Uterus (tissue), 4 donors: ENCODE results near the gene PPM1D. TPM values are rescaled to one million over a fixed set of nuclear protein-coding genes. Genes with fewer than 3 reads are reported as not detected.

ENCODE experiments used
- DNase-seq, 2 donors: peaks; one replicate each; pipeline ENCODE4 v3.0.0-alpha.2; 2019 to 2020
- H3K27ac ChIP-seq, 2 donors: fragments of 200-600 bp; sonication (generic); 1 replicate in 1 of 2; 2 replicates in 1 of 2; pipeline ENCODE4 v1.5.1; 2016 to 2018
- H3K27me3 ChIP-seq, 2 donors: fragments of 200-600 bp; sonication (generic); one replicate each; pipeline ENCODE4 v1.5.1; 2018 to 2019; ENCODE audit warnings: control low read depth in 1 of 2
- H3K36me3 ChIP-seq, 2 donors: fragments of 200-600 bp; sonication (generic); one replicate each; pipeline ENCODE4 v1.5.1; 2019; ENCODE audit warnings: control low read depth in 1 of 2
- H3K4me1 ChIP-seq, 2 donors: fragments of 200-600 bp; sonication (generic); one replicate each; pipeline ENCODE4 v1.5.1; 2018 to 2019; ENCODE audit warnings: control low read depth in 1 of 2
- H3K4me3 ChIP-seq, 2 donors: fragments of 200-600 bp; sonication (generic); 1 replicate in 1 of 2; 2 replicates in 1 of 2; pipeline ENCODE4 v1.5.1; 2018 to 2019; ENCODE audit warnings: mild to moderate bottlenecking in 1 of 2
- H3K9me3 ChIP-seq, 2 donors: fragments of 200-600 bp; sonication (generic); one replicate each; pipeline ENCODE4 v1.5.1; 2019; ENCODE audit warnings: control low read depth in 1 of 2
- POLR2A ChIP-seq, 2 donors: fragments of 450-650 bp; IDR thresholded peaks; one replicate each; pipeline ENCODE4 v1.6.1; 2016; ENCODE audit warnings: antibody characterized with exemption in 2 of 2, mild to moderate bottlenecking in 1 of 2, moderate library complexity in 1 of 2
- intact Hi-C: fragments of 100-400 bp; cut with DNase I; formaldehyde crosslinking; loops from one replicate; pipeline ENCODE4 v1.15.1; 2023; ENCODE audit warnings: low total_unique reads
- small RNA-seq: library from RNA; depleted of rRNA; stranded (forward); fragments of <200 nt; gene quantifications from one replicate; pipeline ENCODE3, GENCODE V24; 2016
- total RNA-seq, 4 donors: library from RNA; depleted of rRNA in 3 of 4; stranded (reverse); fragments of >200 nt in 3 of 4; gene quantifications; one replicate each; pipeline versions ENCODE4 v1.1.0 to v1.2.4, GENCODE V29; 2014 to 2023
- TF ChIP-seq, protein P1 (sequence below), 4 experiments: fragments of 200-600 bp in 2 of 4; fragments of 450-650 bp in 2 of 4; sonication (generic) in 2 of 4; IDR thresholded peaks; one replicate each; pipeline ENCODE4 v1.5.1; 2016 to 2019; ENCODE audit warnings: antibody characterized with exemption in 4 of 4, mild to moderate bottlenecking in 2 of 4, moderate library complexity in 1 of 4
- donor health status: DM: yes; HTN: yes; CAD: no.

The PPM1D gene
- total RNA-seq, 4 donors from 2014 or later: 17.2 to 26.1 (median 20.2) TPM

DNA sequence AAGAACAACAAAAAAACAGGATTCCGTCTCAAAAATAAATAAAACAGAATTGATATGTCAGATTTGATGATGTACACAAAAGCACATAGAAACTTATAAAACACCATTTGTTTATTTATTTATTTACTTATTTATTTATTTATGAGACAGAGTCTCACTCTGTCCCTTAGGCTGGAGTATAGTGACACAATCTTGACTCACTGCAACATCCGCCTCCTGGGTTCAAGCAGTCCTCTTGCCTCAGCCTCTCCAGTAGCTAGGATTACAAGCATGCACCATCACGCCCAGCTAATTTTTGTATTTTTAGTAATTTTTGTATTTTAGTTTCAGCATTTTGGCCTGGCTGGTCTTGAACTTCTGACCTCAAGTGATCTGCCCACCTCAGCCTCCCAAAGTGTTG, 99.1 kb downstream of the PPM1D start:
- H3K27me3 ChIP-seq: no peaks in the 10 kb centered on the region
- DNase-seq: no peak
- no peaks in the 10 kb centered on the region for H3K4me1 ChIP-seq
- H3K27ac ChIP-seq: no peak overlapping the region
- no peaks in the 10 kb centered on the region for H3K9me3 ChIP-seq
- intact Hi-C loops: no loop called here
- no peak overlapping the region for H3K4me3 ChIP-seq
- no peaks in the 10 kb centered on the region for H3K36me3 ChIP-seq
- TF ChIP-seq POLR2A (IDR thresholded peaks at IDR 0.05): no peak
- TF ChIP-seq, protein P1, sequence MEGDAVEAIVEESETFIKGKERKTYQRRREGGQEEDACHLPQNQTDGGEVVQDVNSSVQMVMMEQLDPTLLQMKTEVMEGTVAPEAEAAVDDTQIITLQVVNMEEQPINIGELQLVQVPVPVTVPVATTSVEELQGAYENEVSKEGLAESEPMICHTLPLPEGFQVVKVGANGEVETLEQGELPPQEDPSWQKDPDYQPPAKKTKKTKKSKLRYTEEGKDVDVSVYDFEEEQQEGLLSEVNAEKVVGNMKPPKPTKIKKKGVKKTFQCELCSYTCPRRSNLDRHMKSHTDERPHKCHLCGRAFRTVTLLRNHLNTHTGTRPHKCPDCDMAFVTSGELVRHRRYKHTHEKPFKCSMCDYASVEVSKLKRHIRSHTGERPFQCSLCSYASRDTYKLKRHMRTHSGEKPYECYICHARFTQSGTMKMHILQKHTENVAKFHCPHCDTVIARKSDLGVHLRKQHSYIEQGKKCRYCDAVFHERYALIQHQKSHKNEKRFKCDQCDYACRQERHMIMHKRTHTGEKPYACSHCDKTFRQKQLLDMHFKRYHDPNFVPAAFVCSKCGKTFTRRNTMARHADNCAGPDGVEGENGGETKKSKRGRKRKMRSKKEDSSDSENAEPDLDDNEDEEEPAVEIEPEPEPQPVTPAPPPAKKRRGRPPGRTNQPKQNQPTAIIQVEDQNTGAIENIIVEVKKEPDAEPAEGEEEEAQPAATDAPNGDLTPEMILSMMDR (IDR thresholded peaks at IDR 0.05): no peak

DNA sequence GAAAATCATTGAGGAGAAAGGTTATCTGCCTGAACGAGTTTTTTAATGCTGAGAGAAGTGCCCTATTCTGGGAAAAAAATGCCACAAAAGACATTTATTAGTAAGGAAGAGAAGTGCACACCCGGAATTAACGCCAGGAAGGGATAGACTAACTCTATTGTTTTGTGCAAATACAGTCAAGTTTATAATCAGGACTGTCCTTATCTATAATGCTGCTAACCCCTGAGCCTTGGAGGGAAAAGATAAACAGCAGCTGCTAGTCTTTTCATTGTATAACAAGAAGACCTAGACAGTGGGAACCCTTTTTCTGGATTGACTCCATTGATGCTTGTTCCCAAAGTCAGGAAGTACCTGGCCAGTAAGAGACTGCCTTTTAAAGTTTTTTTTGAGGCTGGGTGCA, 104.2 kb downstream of the PPM1D start:
- DNase-seq: no peak
- Histone ChIP-seq H3K4me3 (no peak overlapping the region), H3K27ac (no peak overlapping the region), H3K36me3 (no peaks in the 10 kb centered on the region), H3K9me3 (no peaks in the 10 kb centered on the region), H3K27me3 (no peaks in the 10 kb centered on the region), H3K4me1 (no peaks in the 10 kb centered on the region)
- intact Hi-C loops: no loop called here
- TF ChIP-seq POLR2A (IDR thresholded peaks at IDR 0.05): no peak
- TF ChIP-seq, protein P1 (IDR thresholded peaks at IDR 0.05): no peak

DNA sequence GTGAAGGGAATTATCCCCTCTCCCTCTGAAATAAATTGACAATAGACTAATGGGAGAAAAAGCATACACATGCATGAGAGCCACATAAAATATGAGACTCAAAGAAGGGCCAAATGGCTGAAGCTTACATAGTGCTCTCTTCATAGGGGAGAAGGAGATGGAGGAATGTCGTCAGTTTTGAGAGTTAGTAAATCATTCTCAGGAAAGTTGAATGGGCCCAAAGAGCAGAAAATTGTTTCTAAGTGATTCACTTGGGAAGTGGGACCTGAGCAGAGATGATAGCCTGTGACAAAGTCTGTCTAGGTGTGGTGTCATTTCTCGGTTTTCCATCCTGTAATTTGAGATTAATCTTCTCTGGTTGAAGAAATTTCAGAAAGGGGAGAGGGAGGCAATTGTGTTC, 112.7 kb downstream of the PPM1D start:
- no peak for DNase-seq
- intact Hi-C loops: no loop called here
- no peaks in the 10 kb centered on the region for H3K27me3 ChIP-seq
- no peak overlapping the region for H3K27ac ChIP-seq
- no peaks in the 10 kb centered on the region for H3K36me3 ChIP-seq
- TF ChIP-seq, protein P1 (IDR thresholded peaks at IDR 0.05): no peak
- TF ChIP-seq POLR2A (IDR thresholded peaks at IDR 0.05): no peak
- no peak overlapping the region for H3K4me3 ChIP-seq
- no peaks in the 10 kb centered on the region for H3K9me3 ChIP-seq
- H3K4me1 ChIP-seq: no peaks in the 10 kb centered on the region

DNA sequence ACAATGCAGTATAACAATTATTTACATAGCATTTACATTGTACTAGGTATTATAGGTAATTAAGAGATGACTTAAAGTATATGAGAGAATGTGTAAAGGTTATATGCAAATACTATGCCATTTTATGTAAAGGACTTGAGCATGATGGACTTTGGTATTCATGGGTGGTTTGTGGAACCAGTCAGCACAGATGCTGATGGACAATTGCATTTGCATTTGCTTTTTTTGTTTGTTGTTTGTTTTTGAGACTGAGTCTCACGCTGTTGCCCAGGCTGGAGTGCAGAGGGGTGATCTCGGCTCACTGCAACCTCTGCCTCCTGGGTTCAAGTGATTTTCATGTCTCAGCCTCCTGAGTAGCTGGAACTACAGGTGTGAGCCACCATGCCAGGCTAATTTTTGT, 113.6 kb downstream of the PPM1D start:
- Histone ChIP-seq H3K36me3 (no peaks in the 10 kb centered on the region), H3K4me3 (no peak overlapping the region), H3K27me3 (no peaks in the 10 kb centered on the region), H3K9me3 (no peaks in the 10 kb centered on the region), H3K4me1 (no peaks in the 10 kb centered on the region), H3K27ac (no peak overlapping the region)
- intact Hi-C loops: no loop called here
- no peak for DNase-seq
- TF ChIP-seq POLR2A (IDR thresholded peaks at IDR 0.05): no peak
- TF ChIP-seq, protein P1 (IDR thresholded peaks at IDR 0.05): no peak

Small RNA genes within 50 kb of the gene (small RNA-seq; reads per million reads assigned to genes)
- not detected for gene AC011921.2
- not detected for gene RN7SL606P
- gene RNU6-623P: not detected

Other genes starting within 250 kb of the PPM1D start
- 10 to 100 TPM; 28.4 to 54.1 (median 43.1) TPM for gene USP32, start 208.1 kb upstream of the PPM1D start, total RNA-seq
- not detected for gene CHCT1, start 177.7 kb upstream of the PPM1D start, total RNA-seq
- gene APPBP2, start 74.0 kb upstream of the PPM1D start, total RNA-seq: 100 to 1,000 TPM in 1 of 4 donors, 10 to 100 TPM in 3; 13.8 to 103 (median 36.2) TPM
- gene BCAS3, start 77.7 kb downstream of the PPM1D start, total RNA-seq: 100 to 1,000 TPM in 1 of 4 donors, 10 to 100 TPM in 3; 42.6 to 147 (median 83.7) TPM